Spleen (tissue), 7 donors: ENCODE data around the gene ANKRD66.

Experiments used
- CTCF ChIP-seq, 11 experiments: fragments of 200-600 bp in 7 of 11; fragments of 450-650 bp in 4 of 11; sonication (generic) in 4 of 11; IDR thresholded peaks in 8 of 11; conservative IDR thresholded peaks in 3 of 11; 1 replicate in 7 of 11; 2 replicates in 4 of 11; pipeline versions ENCODE4 v1.4.0 to v1.8.0; 2016 to 2021; ENCODE audit warnings: antibody characterized with exemption in 11 of 11, inconsistent platforms in 4 of 11, mild to moderate bottlenecking in 1 of 11
- POLR2A ChIP-seq, 3 donors: fragments of 450-650 bp; IDR thresholded peaks; one replicate each; pipeline ENCODE4 v1.5.1; 2017; ENCODE audit warnings: antibody characterized with exemption in 3 of 3, mild to moderate bottlenecking in 1 of 3
- donor health status: DM: no; HTN: no; CAD: no; lungs with moderate emphysema.
- donor health status: DM: no; HTN: no; CAD: no.
- donor health status: DM: no; HTN: no; CAD: no.

- no peak for TF ChIP-seq POLR2A (IDR thresholded peaks at IDR 0.05)
- no peak for TF ChIP-seq CTCF (IDR thresholded peaks at IDR 0.05 in 8 of 11, conservative IDR thresholded peaks at IDR 0.05 in 3 of 11)
Observed at GRCh38 chr6:46748940-46749503, 2.3 kb downstream of the ANKRD66 start.
